DMS 273 treated with DMSO at 0.1 percent for 48 hours (cell line): ENCODE measurements around the gene PGAM5.

ENCODE experiments used
- DNase-seq: peaks from one replicate; lab custom pipeline; 2025; lab: John Stamatoyannopoulos, UW

The PGAM5 gene

GRCh38 chr12:132723015-132723763 lies 12.5 kb downstream of the PGAM5 start:
- no peak for DNase-seq

GRCh38 chr12:132723764-132724140 lies 13.1 kb downstream of the PGAM5 start:
- DNase-seq = no peak

GRCh38 chr12:132724506-132725241 lies 14.0 kb downstream of the PGAM5 start:
- peak; percentile 52 for DNase-seq

- no peak for DNase-seq
Observed at GRCh38 chr12:132726386-132726785, 15.7 kb downstream of the PGAM5 start.

- DNase-seq = no peak
Observed at GRCh38 chr12:132727091-132727794, 16.6 kb downstream of the PGAM5 start.

- DNase-seq = no peak
Observed at GRCh38 chr12:132728502-132728901, 17.9 kb downstream of the PGAM5 start.

- peak; percentile 37 for DNase-seq
Observed at GRCh38 chr12:132729541-132730320, 19.1 kb downstream of the PGAM5 start.

GRCh38 chr12:132730353-132730752 lies 19.7 kb downstream of the PGAM5 start:
- no peak for DNase-seq

- DNase-seq = no peak
Observed at GRCh38 chr12:132731574-132731973, 20.9 kb downstream of the PGAM5 start.

GRCh38 chr12:132734206-132734605 lies 23.6 kb downstream of the PGAM5 start:
- DNase-seq = no peak

GRCh38 chr12:132735496-132735895 lies 24.9 kb downstream of the PGAM5 start:
- DNase-seq = no peak

GRCh38 chr12:132736378-132736777 lies 25.7 kb downstream of the PGAM5 start:
- no peak for DNase-seq

- no peak for DNase-seq
Observed at GRCh38 chr12:132736913-132737312, 26.3 kb downstream of the PGAM5 start.

- no peak for DNase-seq
Observed at GRCh38 chr12:132739600-132740312, 29.1 kb downstream of the PGAM5 start.

- DNase-seq = no peak
Observed at GRCh38 chr12:132740313-132740646, 29.6 kb downstream of the PGAM5 start.

- DNase-seq = no peak
Observed at GRCh38 chr12:132740652-132741051, 30.0 kb downstream of the PGAM5 start.

- no peak for DNase-seq
Observed at GRCh38 chr12:132741620-132742019, 31.0 kb downstream of the PGAM5 start.

- DNase-seq = no peak
Observed at GRCh38 chr12:132743831-132744230, 33.2 kb downstream of the PGAM5 start.

GRCh38 chr12:132746613-132747012 lies 36.0 kb downstream of the PGAM5 start:
- DNase-seq = no peak

- no peak for DNase-seq
Observed at GRCh38 chr12:132747395-132747794, 36.8 kb downstream of the PGAM5 start.

- DNase-seq = no peak
Observed at GRCh38 chr12:132747896-132748295, 37.3 kb downstream of the PGAM5 start.

GRCh38 chr12:132748319-132748718 lies 37.7 kb downstream of the PGAM5 start:
- no peak for DNase-seq
